NCI-H2107 treated with DMSO at 0.1 percent for 48 hours (cell line): ENCODE results near the gene TCP11L1.
"Not testable (repeated sequence)": the region's sequence is repeated elsewhere in the genome, so short reads cannot be mapped to it uniquely, and the experiment has no call there.

Experiments
- DNase-seq: peaks from one replicate; lab custom pipeline; 2025; ENCODE audit not compliant: unreplicated experiment; lab: John Stamatoyannopoulos, UW

Gene TCP11L1

DNA sequence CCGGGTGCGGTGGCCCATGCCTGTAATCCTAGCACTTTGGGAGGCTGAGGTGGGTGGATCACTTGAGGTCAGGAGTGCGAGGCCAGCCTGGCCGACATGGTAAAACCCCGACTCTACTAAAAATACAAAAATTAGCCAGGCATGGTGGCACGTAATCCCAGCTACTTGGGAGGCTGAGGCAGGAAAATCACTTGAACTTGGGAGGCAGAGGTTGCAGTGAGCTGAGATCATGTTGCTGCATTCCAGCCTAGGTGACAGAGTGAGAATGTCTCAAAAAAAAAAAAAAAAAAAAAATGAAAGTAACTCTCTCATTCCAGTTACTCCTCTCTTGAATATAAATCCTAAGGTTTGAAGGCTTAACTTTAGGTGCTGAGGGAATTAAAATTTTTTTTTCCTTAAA is 10.2 kb upstream of the TCP11L1 start:
- not testable (repeated sequence) for DNase-seq

DNA sequence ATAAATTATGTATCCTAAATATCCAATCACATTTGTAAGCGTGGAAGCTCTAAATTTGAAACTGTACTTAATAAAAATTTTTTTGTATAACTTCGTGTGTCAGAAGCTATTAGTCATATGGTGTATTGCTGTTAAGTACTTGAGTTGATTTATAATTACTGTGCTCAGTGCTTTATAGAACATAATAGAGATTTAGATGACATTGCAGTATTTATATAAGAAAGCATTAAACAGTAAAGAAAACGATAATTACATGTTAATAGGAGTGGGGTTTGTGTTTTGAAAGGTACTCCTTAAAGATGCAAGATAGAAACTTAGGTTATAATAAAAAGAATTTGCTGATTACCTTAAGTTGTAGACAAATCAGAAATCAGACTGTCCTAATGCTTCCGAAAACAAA is 5.9 kb upstream of the TCP11L1 start:
- DNase-seq: no peak

DNA sequence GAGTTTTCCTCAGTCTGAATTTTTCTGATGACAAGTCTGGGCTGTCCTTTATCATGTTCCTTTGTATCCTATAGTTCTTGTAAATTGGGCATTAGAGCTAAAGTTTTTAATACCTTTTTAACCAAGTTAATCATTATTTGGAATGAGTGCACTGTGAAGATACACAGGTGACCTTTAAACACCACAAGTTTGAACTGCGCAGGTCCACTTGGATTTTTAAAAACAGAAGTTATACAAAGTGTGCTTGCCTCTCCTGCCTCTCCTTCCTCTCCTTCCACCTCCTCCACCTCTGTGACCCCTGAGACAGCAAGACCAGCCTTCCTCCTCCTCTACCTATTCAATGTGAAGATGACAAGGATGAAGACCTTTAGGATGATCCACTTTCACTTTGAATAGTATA is 4.4 kb upstream of the TCP11L1 start:
- DNase-seq: no peak

DNA sequence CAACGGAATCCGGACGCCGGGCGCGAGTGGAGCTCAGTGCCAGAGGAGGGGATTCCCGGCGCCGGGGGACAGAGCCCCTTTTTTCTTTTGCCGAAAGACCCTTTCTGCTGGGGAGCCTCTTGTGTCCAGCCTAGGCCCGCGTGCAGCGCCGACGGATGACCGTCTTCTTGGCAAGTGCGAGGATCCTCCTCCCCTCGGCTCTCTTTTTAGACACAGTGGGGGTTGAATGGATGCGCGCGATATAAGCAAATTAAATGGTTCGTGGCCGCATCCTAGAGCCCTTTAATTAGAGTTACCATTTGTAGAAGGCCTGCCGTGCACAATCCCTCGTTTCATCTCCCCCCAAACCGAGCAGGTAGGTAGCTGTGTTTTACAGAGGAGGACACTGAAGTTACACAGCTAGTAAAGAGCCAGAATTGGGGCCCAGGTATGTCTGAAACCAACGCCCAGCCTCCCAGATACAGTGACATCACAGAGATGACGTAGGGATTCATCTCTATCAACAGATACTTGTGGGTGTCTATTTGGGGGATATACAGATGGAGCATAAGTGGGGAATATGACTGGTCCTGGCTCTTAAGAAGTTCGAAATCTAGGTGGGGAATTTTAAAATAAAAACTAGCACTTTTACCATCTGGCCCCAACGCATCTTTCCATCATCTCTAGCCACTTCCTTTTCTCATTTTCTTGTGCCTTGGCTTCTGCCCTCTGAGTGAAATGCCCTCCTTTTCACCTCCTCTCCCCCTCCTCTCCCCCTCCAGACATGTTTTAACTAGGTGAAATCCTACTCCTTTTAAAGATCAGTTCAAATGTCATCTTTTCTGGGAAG is 875 bp downstream of the TCP11L1 start:
- DNase-seq: peak; percentile 11

DNA sequence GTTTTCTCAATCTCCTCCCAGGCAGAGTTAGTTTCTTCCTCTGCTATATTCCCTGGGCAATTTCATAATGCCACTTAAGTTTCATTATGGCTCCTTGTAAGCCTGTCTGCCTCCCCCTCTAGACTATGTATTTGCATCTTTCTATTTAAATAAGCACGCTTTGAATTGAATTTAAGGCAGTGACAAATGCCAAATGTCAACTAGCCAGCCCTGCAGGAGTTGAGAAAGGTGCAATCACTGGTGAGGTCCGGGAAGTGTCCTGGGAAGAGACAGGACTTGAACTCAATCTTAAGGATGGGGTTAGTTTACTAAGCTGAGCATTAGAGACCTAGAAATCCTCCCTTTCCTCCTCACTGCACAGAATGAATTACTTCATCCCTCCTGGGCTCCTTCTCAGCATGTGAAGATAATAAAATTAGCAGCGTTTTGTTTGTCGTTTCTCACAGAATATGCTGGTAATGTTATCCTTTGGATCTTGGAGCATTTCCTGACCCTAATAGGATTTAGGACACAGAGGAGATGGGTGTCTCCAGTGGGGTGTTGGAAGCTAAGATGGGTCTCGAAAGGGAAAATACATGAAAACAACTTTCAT is 1.6 kb downstream of the TCP11L1 start:
- DNase-seq: no peak

DNA sequence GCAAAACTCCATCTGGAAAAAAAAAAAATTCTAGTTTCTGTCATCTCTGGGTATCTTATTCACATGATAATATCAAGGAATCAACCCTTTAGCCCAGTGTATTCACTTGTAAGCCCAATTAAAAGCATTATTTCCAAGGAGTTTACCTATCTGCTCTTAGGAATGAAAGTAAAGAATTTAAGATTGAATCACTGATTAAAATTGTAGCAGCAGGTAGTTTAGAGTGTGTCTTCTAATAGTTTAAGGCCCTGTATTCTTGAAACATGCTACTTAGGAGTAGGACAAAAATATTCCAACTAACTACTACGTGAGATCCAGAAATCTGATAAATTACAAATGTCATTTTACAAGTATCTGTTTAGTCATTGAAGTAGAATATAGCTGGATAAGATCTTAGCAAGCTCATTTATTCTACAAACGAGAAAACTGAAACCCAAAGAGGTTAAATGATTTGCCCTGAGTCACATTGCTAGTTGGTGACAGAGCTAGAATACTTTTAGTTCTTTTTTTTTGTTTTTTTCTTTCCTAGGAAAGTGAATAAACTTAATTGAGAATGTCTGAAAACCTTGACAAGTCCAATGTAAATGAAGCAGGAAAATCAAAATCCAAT is 4.0 kb downstream of the TCP11L1 start:
- no peak for DNase-seq

DNA sequence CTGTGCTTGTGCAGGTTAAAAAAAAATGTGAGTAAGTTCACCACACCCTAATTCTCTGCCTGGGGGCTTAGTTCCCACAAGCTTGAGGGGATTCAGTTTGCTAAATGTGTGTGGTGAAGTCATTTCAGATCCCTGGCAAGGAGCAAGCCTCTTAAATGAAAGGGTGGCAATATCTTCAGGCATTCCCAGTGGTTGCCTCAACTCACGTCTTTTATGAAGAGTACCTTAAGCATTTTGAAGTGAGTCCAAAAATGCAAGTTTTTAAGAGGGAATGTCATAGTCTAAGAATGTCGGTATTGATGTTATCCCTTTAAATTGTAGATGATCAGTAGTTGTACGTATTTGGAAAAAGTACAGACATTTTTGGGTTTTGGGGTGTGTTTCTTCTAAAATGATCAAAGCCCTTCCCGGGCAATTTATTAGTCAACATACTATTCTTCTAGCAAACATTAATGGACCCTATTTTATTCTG is 4.9 kb downstream of the TCP11L1 start:
- no peak for DNase-seq

DNA sequence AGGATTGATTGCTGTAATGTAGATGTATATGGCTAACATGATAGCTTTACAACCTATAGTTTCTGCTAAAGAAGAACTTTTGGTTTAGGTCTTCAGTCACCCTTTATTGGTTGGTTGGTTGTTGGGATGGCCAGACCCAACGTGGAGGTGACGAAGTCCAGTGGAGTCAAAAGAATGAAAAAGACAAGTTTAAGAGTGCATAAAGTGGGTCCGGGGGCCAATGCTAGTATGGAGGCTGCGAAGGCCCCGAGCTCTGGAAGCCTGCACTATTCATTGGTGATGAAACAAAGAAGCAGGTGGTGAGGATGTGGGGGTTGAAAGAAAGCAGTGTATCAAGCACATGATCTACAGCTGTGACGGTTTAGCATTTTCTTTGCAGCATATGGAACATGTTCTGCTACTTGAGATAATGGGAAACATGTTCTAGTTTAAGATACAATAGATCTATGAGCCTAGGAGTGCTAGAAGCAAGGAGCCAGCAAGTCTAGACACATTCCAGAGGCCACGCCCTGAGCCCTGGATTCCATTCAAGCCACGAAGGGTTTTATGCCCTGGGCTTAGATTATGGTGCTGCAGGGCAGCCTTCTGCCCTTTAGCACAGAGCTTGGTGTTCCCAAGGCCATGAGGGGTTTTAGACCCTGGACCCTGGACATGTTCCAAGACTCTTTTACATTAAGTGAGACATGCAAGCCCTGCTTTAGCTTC is 6.3 kb downstream of the TCP11L1 start:
- no peak for DNase-seq

DNA sequence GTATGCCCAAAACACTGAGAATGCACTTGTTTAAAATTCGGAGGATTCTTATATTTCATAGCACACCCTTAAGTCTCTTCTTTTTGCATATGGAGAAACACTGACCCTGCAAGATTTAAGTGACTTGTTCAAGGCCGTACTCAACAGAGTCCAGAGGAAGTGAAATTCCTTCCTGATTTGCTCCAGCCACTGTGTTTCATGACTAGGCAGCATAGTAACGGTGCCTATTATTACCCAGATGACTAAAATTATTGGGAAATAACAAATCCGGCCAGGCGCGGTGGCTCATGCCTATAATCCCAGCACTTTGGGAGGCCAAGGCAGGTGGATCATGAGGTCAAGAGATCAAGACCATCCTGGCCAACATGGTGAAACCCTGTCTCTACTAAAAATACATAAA is 9.3 kb downstream of the TCP11L1 start:
- not testable (repeated sequence) for DNase-seq

DNA sequence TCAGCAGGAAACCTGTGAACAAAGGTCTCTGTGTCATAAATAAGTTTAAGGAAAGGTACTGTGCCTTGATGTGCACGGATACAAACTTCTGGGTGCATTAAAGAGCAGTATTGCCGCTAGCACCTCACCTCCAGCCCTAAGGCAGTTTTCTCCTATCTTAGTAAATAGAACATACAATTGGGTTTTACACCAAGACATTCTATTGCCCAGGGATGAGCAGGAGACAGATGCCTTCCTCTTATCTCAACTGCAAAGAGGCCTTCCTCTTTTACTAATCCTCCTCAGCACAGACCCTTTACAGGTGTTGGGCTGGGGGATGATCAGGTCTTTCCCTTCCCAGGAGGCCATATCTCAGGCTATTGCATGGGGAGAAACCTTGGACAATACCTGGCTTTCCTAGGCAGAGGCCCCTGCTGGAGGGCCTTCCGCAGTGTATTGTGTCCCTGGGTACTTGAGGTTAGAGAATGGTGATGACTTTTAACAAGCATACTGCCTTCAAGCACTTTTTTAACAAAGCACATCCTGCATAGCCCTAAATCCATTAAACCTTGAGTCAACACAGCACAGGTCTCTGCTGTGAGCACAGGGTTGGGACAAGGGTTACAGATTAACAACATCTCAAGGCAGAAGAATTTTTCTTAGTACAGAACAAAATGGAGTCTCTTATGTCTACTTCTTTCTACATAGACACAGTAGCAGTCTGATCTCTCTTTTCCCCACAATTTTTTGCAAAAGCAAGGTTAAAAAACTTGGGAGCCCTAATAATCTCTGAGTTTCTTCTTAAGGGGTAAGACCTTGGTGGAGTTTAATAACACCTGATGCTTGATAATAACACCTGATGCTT is 10.4 kb downstream of the TCP11L1 start:
- DNase-seq: peak; percentile 34

DNA sequence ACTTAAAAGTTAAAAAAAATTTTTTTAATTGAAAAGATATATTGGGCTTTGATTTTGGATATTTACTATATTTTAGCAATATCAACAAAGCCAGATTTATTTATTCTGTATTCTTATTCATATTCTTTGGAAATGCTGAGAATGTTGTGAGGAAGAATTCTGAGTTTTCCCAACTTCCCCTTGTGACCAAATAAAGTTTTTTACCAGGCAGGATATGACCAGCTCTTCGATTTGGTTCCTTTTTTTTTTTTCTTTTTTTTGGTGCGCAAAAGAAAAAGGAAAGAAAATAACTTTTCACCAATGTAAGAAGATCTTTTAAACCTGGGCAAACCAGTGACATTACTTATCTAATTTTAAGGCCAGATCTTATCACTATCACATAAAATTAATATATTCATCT is 12.9 kb downstream of the TCP11L1 start:
- DNase-seq: no peak

DNA sequence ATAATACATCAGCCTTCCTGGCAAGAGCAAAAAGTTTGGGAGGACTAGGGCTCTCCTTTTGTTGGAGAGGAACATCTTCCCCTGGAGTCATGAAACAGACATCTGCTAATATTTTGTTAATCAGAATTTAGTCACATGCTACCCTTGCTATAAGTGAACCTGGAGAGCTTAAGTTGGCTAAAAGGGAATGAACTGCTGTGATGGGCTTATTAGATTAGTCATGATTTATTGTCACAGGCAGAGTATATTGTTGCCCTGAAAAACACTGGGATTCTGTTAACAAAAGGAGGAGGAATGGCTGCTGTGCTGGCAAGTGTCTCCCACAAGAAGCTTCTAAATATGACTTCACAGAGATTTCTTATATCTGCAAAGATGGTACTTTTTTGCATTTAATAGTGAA is 16.0 kb downstream of the TCP11L1 start:
- no peak for DNase-seq

DNA sequence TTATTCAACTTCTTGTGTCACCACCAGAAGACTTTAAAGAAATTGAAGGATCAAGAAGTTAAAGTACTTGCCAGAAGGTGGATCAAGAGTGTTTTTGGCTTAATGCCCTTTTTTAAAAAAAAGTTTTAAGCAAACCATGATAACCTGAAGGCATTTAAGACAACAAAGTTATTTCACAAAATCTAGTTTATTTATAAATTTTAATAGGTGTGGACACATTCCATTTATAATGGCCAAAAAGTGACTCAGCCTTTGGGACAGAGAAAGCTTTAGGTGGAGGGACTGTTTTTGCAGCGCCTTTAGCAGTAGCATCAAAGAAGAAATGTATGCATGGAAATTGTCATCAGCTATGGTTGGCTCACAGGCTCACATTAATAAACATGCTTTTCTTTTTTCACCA is 17.9 kb downstream of the TCP11L1 start:
- no peak for DNase-seq

DNA sequence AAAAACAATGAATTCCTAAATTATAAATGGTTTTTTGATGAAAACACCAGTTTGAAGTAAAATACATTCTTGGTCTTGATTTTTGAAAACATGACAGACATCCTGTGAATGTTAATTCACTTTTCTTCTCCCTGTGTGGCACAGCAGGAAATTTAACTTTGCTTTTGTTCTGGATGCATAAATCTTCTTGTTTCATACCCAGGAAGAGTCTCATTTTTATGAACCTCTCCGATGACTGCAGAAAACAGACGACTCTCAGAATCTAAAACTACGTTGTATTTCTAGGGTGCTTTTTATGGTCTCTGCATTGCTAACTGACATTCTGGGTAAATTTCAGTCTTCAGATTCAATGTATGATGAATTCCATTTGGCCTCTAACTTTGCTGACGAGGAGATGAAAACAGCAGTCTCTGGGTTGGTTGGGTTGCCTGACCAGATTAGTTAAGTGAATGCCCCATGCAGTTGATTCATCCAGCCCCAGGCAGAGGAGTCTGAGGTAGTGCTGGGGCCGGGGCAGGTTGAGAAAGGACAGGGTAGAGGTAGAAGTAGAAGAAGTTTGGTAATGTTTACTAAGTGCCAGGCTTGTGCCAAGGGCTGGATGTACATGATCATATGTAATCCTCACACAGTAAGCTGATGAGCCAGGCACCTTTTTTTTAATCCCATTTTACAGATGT is 20.1 kb downstream of the TCP11L1 start:
- DNase-seq: no peak

DNA sequence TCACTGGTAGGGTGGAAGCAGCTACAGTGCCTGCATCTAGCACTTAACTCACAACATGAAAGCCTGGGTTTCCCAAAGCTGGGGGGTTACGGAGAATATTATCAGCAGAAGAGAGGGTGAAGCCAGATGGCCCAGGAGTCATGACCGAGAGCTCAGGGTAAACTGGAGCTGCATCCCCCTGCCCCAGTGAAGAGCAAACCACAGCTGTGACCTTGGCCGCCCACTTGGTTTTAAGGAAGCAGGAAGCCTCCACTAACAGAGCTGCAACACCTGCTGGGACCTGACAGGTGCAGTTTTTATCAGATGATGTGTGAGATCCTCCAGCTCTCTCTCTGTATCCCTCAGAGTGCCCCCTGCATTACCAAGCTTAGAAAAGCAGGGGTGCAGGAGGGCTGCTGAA is 20.9 kb downstream of the TCP11L1 start:
- DNase-seq: peak; percentile 48

DNA sequence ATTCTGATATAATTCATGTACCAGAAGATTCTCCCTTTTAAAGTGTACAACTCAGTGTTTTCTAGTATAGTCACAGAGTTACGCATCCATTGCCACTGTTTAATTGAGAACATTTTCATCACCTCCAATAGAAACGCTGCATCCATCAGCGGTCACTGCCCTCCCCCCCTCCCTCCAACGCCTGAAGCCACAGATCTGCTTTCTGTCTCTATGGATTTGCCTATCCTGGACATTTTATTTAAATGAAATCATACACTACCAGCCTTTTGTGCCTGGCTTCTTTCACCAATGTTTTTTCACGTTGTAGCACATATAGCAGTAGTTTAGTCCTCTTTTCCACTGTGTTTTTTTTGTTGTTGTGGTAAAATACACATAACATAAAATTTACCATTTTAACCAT is 22.8 kb downstream of the TCP11L1 start:
- no peak for DNase-seq

DNA sequence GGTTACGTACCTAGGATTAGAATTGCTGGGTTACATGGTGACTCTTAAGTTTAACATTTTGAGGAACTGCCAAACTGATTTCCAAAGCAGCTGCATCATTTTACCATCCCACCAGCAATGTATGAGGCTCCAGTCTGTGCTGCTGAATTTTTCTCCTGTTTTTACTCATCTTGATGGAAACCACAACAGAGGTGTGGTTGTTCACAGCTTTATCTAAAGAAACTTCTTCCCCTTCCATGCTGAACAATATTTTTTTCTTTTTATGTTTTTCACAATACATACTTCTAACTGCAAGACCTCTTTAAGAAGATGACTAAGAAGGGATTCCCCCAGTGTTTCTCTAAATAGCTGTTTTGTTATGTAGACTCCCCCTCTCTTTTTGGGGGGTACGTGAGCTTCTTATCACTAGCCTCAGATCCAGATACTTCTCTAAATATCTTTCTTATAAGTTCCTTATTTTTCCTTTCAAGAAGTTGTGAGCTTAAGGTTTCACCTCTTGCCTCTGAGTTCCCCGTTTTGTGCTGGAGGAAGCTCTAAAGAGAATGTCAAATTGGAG is 24.0 kb downstream of the TCP11L1 start:
- DNase-seq: no peak

DNA sequence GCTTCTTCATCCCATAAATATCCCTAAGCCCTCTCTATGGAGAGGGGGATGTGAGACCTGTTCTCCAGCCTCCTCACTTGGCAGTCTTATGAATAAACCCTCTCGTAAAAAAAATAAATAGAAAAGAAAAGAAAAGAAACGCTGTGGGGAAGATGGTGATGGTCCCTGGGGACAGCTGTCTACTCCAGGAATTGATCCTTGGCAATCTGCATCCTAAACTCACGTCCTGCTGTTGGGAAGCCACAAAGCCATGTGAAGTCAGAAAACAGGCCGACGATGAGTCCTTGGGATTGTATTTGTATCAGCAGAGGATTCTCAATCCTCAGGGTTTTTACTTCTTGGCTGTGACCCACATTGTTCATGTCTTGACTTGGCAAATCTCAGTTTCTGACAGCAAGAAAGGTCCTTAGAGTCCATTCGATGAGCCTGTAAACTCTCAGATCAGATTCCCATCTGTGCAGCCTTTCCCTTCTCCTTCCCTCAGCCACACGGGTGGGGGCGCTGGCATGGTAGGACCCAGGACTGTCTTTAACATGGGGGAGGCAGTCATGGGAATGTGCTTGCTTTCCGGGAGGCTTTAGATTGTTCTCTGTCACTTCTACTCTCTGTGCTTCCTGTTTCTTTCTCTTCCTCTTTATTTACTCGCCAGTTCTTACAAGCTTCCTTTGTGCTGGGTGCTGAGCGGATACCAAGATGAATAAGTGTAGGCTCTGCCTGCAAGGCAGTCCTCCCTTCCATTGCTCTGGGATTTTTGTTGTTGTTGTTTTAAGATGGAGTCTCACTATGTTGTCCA is 24.9 kb downstream of the TCP11L1 start:
- no peak for DNase-seq

DNA sequence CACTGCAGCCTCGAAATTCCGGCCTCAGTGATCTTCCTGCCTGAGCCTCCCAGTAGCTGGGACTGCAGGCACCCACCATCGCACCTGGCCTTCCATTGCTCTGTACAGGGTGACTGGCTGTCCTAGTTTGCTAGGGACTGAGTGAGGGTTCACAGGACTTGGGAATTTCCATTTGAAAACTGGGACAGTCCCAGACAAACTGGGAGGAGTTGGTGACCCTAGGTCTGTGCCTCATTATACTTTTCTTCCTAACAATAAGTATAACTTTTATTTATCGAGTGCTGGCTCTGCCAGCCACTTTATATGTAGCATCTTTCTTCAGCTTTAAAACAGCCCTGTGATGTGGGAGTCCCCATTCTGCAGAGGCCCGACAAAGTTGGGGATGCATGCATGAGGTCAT is 25.5 kb downstream of the TCP11L1 start:
- no peak for DNase-seq
